Colonic mucosa (tissue), 4 donors: ENCODE results near the gene EPPIN. TPM values are rescaled to one million over a fixed set of nuclear protein-coding genes. Genes with fewer than 3 reads are reported as not detected.

Source experiments
- DNase-seq: peaks from one replicate; pipeline ENCODE4 v3.0.0-alpha.2; 2020
- H3K27ac ChIP-seq: fragments of 200-600 bp; one replicate; pipeline ENCODE4 v1.8.0; 2021
- H3K27me3 ChIP-seq: fragments of 200-600 bp; one replicate; pipeline ENCODE4 v1.8.0; 2021
- H3K36me3 ChIP-seq: fragments of 200-600 bp; one replicate; pipeline ENCODE4 v1.8.0; 2021
- H3K4me1 ChIP-seq: fragments of 200-600 bp; one replicate; pipeline ENCODE4 v1.8.0; 2021; ENCODE audit warnings: mild to moderate bottlenecking
- H3K4me3 ChIP-seq: fragments of 200-600 bp; one replicate; pipeline ENCODE4 v1.8.0; 2021
- H3K9ac ChIP-seq, 2 donors: one replicate each; pipeline ENCODE4 v1.7.0; 2013; ENCODE audit warnings: control low read depth in 2 of 2, low read depth in 2 of 2, low read length in 2 of 2
- H3K9me3 ChIP-seq: fragments of 200-600 bp; one replicate; pipeline ENCODE4 v1.8.0; 2021
- intact Hi-C: fragments of 100-400 bp; cut with DNase I; formaldehyde crosslinking; loops from one replicate; pipeline ENCODE4 v1.14.1; 2022
- total RNA-seq, 2 donors: library from RNA; stranded (reverse); fragmentation: NEBNext Ultra II Directional in 1 of 2; extraction: Animal tissue kit (Norgen Biotek cat#: 25700) in 1 of 2; gene quantifications; one replicate each; pipeline ENCODE4 v1.2.1, GENCODE V29; 2021
- TF ChIP-seq, protein P1 (sequence below): fragments of 200-600 bp; IDR thresholded peaks from one replicate; pipeline ENCODE4 v1.8.0; 2022; ENCODE audit warnings: antibody characterized with exemption, mild to moderate bottlenecking
- donor health status: healthy.
- donor health status: DM: no; HTN: no; CAD: no.
- donor health status: DM: no; HTN: no; CAD: no.

Gene EPPIN
- total RNA-seq, 2 donors from 2014 or later, result not detected

DNA sequence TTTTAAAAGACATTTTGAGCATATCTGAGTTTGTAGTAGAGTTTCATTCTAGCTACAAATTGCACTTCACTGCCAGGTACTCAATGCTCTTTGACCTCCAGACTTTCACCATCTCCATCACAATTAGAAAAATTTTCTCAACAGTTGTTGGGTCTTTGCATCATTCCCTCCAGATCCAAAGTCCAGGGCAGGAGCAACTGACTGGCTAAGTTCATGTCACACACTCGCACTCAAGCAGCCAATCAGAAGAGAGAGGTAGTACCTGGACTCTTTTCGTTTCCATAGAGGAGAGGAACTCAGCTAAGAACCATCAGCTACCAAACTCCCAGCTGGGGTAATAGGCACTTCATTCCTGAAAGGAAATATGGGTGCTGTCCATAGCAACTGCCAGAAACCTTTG is 40.8 kb downstream of the EPPIN start:
- Histone ChIP-seq H3K9ac (no peak overlapping the region), H3K4me1 (no peaks in the 10 kb centered on the region), H3K27ac (no peak overlapping the region), H3K9me3 (no peaks in the 10 kb centered on the region), H3K27me3 (no peaks in the 10 kb centered on the region), H3K36me3 (no peaks in the 10 kb centered on the region), H3K4me3 (no peak overlapping the region)
- intact Hi-C loops, result no loop called here
- TF ChIP-seq, protein P1, sequence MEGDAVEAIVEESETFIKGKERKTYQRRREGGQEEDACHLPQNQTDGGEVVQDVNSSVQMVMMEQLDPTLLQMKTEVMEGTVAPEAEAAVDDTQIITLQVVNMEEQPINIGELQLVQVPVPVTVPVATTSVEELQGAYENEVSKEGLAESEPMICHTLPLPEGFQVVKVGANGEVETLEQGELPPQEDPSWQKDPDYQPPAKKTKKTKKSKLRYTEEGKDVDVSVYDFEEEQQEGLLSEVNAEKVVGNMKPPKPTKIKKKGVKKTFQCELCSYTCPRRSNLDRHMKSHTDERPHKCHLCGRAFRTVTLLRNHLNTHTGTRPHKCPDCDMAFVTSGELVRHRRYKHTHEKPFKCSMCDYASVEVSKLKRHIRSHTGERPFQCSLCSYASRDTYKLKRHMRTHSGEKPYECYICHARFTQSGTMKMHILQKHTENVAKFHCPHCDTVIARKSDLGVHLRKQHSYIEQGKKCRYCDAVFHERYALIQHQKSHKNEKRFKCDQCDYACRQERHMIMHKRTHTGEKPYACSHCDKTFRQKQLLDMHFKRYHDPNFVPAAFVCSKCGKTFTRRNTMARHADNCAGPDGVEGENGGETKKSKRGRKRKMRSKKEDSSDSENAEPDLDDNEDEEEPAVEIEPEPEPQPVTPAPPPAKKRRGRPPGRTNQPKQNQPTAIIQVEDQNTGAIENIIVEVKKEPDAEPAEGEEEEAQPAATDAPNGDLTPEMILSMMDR, result no peak
- DNase-seq, result no peak

DNA sequence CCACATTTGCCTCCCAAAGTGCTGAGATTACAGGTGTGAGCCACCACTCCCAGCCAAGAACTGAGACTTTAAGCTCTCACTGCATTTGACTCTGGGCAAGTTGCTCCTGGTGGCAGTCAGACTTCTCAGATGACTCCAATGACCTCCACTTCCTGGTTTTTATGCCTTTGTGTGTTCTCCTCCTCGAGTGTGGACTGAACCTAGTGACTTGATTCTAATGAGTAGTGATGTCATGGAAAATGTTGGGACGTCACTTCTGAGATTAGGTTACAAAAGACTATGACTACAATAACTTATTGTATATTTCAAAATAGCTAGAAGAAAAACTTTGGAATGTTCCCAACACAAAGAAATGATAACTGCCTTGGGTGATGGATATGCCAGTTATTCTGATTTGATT is 43.8 kb downstream of the EPPIN start:
- Histone ChIP-seq H3K9ac (no peak overlapping the region), H3K9me3 (no peaks in the 10 kb centered on the region), H3K27ac (no peak overlapping the region), H3K27me3 (no peaks in the 10 kb centered on the region), H3K4me1 (peaks cover 4% of the 10 kb centered on the region), H3K36me3 (no peaks in the 10 kb centered on the region), H3K4me3 (no peak overlapping the region)
- no peak for DNase-seq
- TF ChIP-seq, protein P1, result no peak
- intact Hi-C loops, result no loop called here

DNA sequence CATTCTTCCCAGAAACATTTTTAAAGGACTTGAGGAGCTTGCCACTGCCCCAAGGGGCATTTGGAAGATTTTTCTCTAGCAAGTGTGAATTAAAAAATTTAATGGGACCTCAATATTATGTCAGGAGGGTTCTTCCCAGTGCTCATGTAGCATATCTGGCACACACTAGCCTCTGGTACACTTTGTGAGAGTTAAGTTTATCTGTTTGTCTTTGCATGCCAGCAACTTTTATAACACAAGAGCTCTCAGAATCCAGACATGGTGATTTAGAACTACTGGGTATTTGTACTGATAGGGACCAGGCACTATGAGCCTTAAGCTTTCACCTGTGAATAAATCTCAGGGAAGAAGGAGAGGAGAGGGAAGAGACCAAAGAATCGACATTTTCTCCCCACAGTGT is 44.6 kb downstream of the EPPIN start:
- Histone ChIP-seq H3K9ac (no peak overlapping the region), H3K4me3 (no peak overlapping the region), H3K9me3 (no peaks in the 10 kb centered on the region), H3K36me3 (no peaks in the 10 kb centered on the region), H3K4me1 (peaks cover 4% of the 10 kb centered on the region), H3K27me3 (no peaks in the 10 kb centered on the region), H3K27ac (no peak overlapping the region)
- DNase-seq, result no peak
- TF ChIP-seq, protein P1, result no peak
- intact Hi-C loops, result no loop called here

DNA sequence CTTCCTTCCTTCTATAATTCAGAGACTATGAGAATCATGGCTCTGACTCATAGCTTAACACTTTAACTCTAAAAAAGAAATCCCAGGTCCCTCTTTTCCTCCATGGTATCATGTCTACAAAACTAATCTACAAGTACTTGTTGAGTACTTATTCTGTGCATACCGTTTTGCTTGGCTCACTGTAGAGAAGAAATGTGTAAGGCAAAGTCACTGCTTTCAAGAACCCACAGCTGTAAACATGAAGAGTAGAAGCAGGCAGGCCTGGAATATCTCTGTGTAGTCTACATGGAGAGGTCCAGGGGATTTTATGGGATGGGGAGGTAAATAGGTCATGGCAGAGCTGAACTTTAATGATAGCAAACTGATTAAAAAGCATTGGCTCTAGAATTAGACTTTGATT is 45.6 kb downstream of the EPPIN start:
- peaks cover 4% of the 10 kb centered on the region for H3K4me1 ChIP-seq
- H3K36me3 ChIP-seq, result no peaks in the 10 kb centered on the region
- no peaks in the 10 kb centered on the region for H3K9me3 ChIP-seq
- TF ChIP-seq, protein P1, result no peak
- no peak overlapping the region for H3K4me3 ChIP-seq
- intact Hi-C loops, result no loop called here
- H3K27me3 ChIP-seq, result no peaks in the 10 kb centered on the region
- DNase-seq, result no peak
- no peak overlapping the region for H3K9ac ChIP-seq
- no peak overlapping the region for H3K27ac ChIP-seq

DNA sequence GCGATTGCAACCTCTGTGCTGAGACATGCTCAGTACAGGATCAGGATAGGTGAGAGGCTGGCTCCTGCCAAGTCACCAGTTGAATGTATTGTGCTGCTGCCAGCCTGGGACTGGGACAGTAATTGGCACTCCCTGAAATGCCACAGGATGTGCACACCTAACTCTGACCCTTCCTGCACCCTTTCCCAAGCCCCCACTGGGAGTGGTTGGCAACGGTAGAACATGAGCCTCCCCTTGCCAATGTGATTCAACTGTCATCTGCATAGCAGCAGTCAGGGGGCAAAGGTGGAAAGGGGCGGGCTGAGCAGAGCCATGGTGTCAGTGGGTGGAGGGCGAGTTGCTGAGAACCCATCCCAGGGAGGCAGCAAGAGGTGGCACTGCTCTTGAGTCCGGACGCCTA is 47.2 kb downstream of the EPPIN start:
- DNase-seq, result peak; percentile 85

More for the DNA sequence above, 47.2 kb downstream of the EPPIN start:
- TF ChIP-seq, protein P1, result no peak
- Histone ChIP-seq H3K27me3 (no peaks in the 10 kb centered on the region), H3K9me3 (no peaks in the 10 kb centered on the region), H3K4me3 (no peak overlapping the region), H3K9ac (no peak overlapping the region), H3K36me3 (no peaks in the 10 kb centered on the region), H3K4me1 (peaks cover 4% of the 10 kb centered on the region), H3K27ac (no peak overlapping the region)
- intact Hi-C loops, result no loop called here
